Measurements from ENCODE around the gene NAE1.

The NAE1 gene

DNA sequence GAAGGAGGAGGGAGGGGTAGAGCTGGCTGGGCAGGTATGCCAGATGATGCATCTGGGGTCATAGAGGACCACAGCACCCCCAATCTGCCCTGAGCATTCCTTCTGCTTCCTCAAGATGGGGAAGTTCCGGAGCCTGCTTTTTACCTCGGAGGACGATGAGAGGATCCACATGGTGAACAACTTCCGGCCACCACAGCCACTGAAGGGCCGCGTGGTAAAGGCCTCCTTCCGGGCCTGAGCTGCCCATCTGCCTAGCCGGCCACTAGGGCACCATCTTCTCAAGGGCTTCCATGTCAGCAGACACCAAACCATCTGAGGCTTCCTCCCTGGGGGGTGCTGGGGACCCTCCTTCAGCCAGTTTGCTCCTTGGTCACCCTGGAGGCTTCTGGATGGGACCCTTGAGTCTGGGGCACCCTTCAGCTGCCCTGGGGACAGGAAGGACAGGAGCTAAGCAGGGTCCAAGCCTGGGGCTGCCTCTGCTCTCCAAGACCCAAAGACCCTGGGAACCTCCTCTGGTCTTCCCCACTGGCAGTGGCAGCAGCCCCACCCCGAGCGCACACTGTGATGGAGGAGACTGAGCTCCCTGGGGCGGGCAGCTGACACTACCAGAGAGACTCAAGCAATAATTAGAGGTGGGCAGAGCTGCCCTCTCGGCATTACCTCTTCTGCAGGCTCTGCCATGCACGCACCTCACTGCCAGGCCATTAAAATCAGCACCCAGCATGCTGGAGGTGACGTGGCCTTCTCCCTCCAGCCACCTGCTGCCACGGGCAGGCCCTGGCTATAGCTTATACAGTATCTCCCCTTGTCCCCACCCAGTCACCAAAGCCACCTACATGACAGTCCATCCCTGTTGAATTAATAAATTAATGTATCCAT, 22.7 kb upstream of the NAE1 start:
- no peak overlapping the region for H3K4me3 ChIP-seq (ENCODE audit: low read depth in 1 of 2, low read length in 2 of 2)
- no peak overlapping the region for H3K27ac ChIP-seq (ENCODE audit: low read length)
- H3K36me3 ChIP-seq (ENCODE audit: insufficient read depth, low read length), result no peaks in the 10 kb centered on the region
- DNase-seq (no peak), ATAC-seq (ENCODE audit: insufficient read depth, low read depth) (no peak)
- no peaks in the 10 kb centered on the region for H3K79me2 ChIP-seq (ENCODE audit: insufficient read depth, low read length)
- no peak overlapping the region for H3K4me2 ChIP-seq (ENCODE audit: insufficient read depth, low read length)
- H3K9me3 ChIP-seq (ENCODE audit: insufficient read depth, low read length, severe bottlenecking), result no peaks in the 10 kb centered on the region
- no peak overlapping the region for H2AFZ ChIP-seq (ENCODE audit: low read depth, low read length)
- H3K27me3 ChIP-seq (ENCODE audit: insufficient read depth, low read length, poor library complexity), result no peaks in the 10 kb centered on the region
- TF ChIP-seq EZH2 (IDR thresholded peaks at IDR 0.05; ENCODE audit: borderline replicate concordance, low read depth, low read length, severe bottlenecking), result no peak
- TF ChIP-seq, protein P1, sequence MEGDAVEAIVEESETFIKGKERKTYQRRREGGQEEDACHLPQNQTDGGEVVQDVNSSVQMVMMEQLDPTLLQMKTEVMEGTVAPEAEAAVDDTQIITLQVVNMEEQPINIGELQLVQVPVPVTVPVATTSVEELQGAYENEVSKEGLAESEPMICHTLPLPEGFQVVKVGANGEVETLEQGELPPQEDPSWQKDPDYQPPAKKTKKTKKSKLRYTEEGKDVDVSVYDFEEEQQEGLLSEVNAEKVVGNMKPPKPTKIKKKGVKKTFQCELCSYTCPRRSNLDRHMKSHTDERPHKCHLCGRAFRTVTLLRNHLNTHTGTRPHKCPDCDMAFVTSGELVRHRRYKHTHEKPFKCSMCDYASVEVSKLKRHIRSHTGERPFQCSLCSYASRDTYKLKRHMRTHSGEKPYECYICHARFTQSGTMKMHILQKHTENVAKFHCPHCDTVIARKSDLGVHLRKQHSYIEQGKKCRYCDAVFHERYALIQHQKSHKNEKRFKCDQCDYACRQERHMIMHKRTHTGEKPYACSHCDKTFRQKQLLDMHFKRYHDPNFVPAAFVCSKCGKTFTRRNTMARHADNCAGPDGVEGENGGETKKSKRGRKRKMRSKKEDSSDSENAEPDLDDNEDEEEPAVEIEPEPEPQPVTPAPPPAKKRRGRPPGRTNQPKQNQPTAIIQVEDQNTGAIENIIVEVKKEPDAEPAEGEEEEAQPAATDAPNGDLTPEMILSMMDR (IDR thresholded peaks at IDR 0.05; ENCODE audit: borderline replicate concordance, extremely low read depth, low read length, poor library complexity, severe bottlenecking), result no peak
- H3K4me1 ChIP-seq (ENCODE audit: insufficient read depth, low read length), result no peaks in the 10 kb centered on the region
- no peak overlapping the region for H3K9ac ChIP-seq (ENCODE audit: low read depth, low read length)
- H4K20me1 ChIP-seq (ENCODE audit: insufficient read depth, low read length), result no peaks in the 10 kb centered on the region; the same call in 1 of the 2 replicates

DNA sequence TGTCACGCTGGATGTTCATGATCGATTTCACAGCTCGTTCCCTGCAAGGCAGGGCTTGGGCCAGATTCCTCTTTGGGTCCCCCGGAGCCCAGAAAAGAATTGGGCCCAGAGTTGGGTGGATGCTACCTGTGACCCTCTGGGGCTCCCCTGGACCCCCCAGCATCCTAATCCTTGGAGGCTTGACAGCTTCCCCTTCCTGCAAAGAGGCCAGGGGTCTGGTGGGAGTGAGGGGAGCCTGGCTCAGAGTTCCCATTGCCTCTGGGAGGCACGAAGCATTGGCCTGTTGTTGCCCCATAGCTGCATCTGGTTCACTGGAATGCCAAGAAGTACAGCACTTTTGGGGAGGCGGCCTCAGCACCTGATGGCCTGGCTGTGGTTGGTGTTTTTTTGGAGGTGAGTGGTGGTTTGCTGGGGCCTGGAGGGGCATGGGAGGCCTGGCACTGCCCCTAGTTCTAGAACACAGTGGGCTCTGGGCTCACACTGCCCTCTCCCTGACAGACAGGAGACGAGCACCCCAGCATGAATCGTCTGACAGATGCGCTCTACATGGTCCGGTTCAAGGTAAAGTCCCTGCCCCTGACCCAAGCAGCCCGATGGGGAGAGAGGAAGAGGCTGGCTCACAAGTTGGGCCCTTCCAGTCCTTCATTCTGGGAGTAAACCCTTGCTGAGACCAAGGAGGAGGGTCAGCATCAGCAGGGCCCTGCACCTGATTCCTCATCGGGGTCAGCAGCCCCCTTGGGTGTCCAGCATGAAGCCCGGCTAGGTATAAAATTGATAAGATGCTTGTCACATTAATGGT, 20.6 kb upstream of the NAE1 start:
- Histone ChIP-seq H3K9ac (ENCODE audit: low read depth, low read length) (no peak overlapping the region), H4K20me1 (ENCODE audit: insufficient read depth, low read length) (no peaks in the 10 kb centered on the region; the same call in 1 of the 2 replicates), H3K4me3 (ENCODE audit: low read depth in 1 of 2, low read length in 2 of 2) (no peak overlapping the region), H3K36me3 (ENCODE audit: insufficient read depth, low read length) (no peaks in the 10 kb centered on the region), H3K9me3 (ENCODE audit: insufficient read depth, low read length, severe bottlenecking) (no peaks in the 10 kb centered on the region), H3K27ac (ENCODE audit: low read length) (no peak overlapping the region), H2AFZ (ENCODE audit: low read depth, low read length) (no peak overlapping the region), H3K27me3 (ENCODE audit: insufficient read depth, low read length, poor library complexity) (no peaks in the 10 kb centered on the region), H3K79me2 (ENCODE audit: insufficient read depth, low read length) (no peaks in the 10 kb centered on the region), H3K4me2 (ENCODE audit: insufficient read depth, low read length) (no peak overlapping the region), H3K4me1 (ENCODE audit: insufficient read depth, low read length) (no peaks in the 10 kb centered on the region)
- DNase-seq (no peak), ATAC-seq (ENCODE audit: insufficient read depth, low read depth) (no peak)
- no peak for TF ChIP-seq EZH2 (IDR thresholded peaks at IDR 0.05; ENCODE audit: borderline replicate concordance, low read depth, low read length, severe bottlenecking)
- TF ChIP-seq, protein P1 (IDR thresholded peaks at IDR 0.05; ENCODE audit: borderline replicate concordance, extremely low read depth, low read length, poor library complexity, severe bottlenecking), result no peak

DNA sequence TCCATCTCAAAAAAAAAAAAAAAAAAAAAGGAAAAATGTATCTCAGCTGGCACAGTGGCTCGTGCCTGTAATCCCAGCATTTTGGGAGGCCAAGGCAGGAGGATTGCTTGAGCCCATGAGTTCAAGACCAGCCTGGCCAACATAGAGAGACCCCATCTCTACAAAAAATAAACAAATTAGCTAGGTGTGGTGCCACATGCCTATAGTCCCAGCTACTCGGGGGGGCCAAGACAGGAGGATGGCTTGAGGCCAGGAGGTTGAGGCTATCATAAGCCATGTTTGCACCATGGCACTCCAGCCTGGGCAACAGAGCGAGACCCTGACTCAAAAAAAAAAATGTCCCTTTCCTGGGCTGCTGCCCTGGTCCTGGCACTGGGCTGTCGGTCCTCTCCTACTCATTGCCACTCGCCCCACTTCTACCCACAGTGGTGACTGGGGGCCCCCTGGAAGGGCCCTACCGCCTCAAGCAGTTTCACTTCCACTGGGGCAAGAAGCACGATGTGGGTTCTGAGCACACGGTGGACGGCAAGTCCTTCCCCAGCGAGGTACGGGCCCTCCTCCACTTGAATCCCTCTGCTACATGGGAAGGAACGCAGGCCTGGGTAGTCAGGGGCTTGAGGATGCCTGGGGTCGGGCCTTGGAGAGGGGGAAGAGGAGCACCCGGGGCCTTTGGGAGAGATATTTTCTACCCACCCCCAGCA, 19.5 kb upstream of the NAE1 start:
- no peak overlapping the region for H3K9ac ChIP-seq (ENCODE audit: low read depth, low read length)
- H3K4me1 ChIP-seq (ENCODE audit: insufficient read depth, low read length), result no peaks in the 10 kb centered on the region
- no peak for ATAC-seq (ENCODE audit: insufficient read depth, low read depth)
- H3K9me3 ChIP-seq (ENCODE audit: insufficient read depth, low read length, severe bottlenecking), result no peaks in the 10 kb centered on the region
- no peaks in the 10 kb centered on the region for H3K79me2 ChIP-seq (ENCODE audit: insufficient read depth, low read length)
- no peak overlapping the region for H2AFZ ChIP-seq (ENCODE audit: low read depth, low read length)
- TF ChIP-seq, protein P1 (IDR thresholded peaks at IDR 0.05; ENCODE audit: borderline replicate concordance, extremely low read depth, low read length, poor library complexity, severe bottlenecking), result no peak
- TF ChIP-seq EZH2 (IDR thresholded peaks at IDR 0.05; ENCODE audit: borderline replicate concordance, low read depth, low read length, severe bottlenecking), result no peak
- no peaks in the 10 kb centered on the region for H3K36me3 ChIP-seq (ENCODE audit: insufficient read depth, low read length)
- no peak overlapping the region for H3K27ac ChIP-seq (ENCODE audit: low read length)
- H3K4me3 ChIP-seq (ENCODE audit: low read depth in 1 of 2, low read length in 2 of 2), result no peak overlapping the region
- no peaks in the 10 kb centered on the region; the same call in 1 of the 2 replicates for H4K20me1 ChIP-seq (ENCODE audit: insufficient read depth, low read length)
- DNase-seq, result no peak
- no peak overlapping the region for H3K4me2 ChIP-seq (ENCODE audit: insufficient read depth, low read length)
- no peaks in the 10 kb centered on the region for H3K27me3 ChIP-seq (ENCODE audit: insufficient read depth, low read length, poor library complexity)
